ENCODE results near the gene SLC39A11.

GRCh38 chr17:72829883-72830282 is 262.6 kb downstream of the SLC39A11 start:
- TF ChIP-seq CTCF (conservative IDR thresholded peaks at IDR 0.05; ENCODE audit: low read length) (no peak), EZH2phosphoT487 (IDR thresholded peaks at IDR 0.05; ENCODE audit: borderline replicate concordance, low read depth, low read length) (no peak)

Data from OCI-LY7 (cell line).